NT2/D1 (cell line): ENCODE measurements around the gene NR2E1.

ENCODE experiments used
- SUZ12 ChIP-seq: IDR thresholded peaks from 2 replicates; pipeline ENCODE4 v1.6.1; 2011; ENCODE audit not compliant: insufficient read length, insufficient read depth; ENCODE audit errors: extremely low read depth
- YY1 ChIP-seq: IDR thresholded peaks from 2 replicates; pipeline ENCODE4 v1.6.1; 2011; ENCODE audit not compliant: insufficient read length, insufficient read depth
- ZNF274 ChIP-seq: IDR thresholded peaks from 2 replicates; pipeline ENCODE4 v1.6.1; 2011; ENCODE audit warnings: mild to moderate bottlenecking, low read depth, low read length

DNA sequence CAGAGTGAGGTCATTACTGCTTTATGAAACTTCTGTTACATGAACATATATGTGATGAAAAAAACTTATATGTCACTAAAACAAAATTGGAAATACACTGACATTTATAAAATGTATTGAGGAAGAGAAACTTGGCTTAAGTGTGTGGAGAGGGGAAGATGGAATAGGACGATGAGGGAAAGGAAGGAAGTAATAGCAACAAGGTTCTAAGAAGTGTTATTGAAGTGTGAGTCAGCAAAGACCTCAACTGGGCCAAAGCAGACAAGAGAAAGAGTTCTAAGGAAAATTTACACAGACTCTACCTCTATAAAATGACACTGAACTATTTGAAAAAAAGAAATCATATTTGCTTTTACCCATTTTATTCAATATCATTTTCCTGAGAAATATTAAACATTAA is 56.7 kb downstream of the NR2E1 start:
- TF ChIP-seq YY1: no peak
- no peak for TF ChIP-seq ZNF274
- TF ChIP-seq SUZ12: no peak
